Colonic mucosa (tissue), 4 donors: ENCODE results near the gene DCDC2B. TPM values are rescaled to one million over a fixed set of nuclear protein-coding genes. Genes with fewer than 3 reads are reported as not detected.

Experiments used
- DNase-seq: peaks from one replicate; pipeline ENCODE4 v3.0.0-alpha.2; 2020
- H3K27ac ChIP-seq: fragments of 200-600 bp; one replicate; pipeline ENCODE4 v1.8.0; 2021
- H3K27me3 ChIP-seq: fragments of 200-600 bp; one replicate; pipeline ENCODE4 v1.8.0; 2021
- H3K36me3 ChIP-seq: fragments of 200-600 bp; one replicate; pipeline ENCODE4 v1.8.0; 2021
- H3K4me1 ChIP-seq: fragments of 200-600 bp; one replicate; pipeline ENCODE4 v1.8.0; 2021; ENCODE audit warnings: mild to moderate bottlenecking
- H3K4me3 ChIP-seq: fragments of 200-600 bp; one replicate; pipeline ENCODE4 v1.8.0; 2021
- H3K9ac ChIP-seq, 2 donors: one replicate each; pipeline ENCODE4 v1.7.0; 2013; ENCODE audit warnings: control low read depth in 2 of 2, low read depth in 2 of 2, low read length in 2 of 2
- H3K9me3 ChIP-seq: fragments of 200-600 bp; one replicate; pipeline ENCODE4 v1.8.0; 2021
- CTCF ChIP-seq: fragments of 200-600 bp; IDR thresholded peaks from one replicate; pipeline ENCODE4 v1.8.0; 2022; ENCODE audit warnings: antibody characterized with exemption, mild to moderate bottlenecking
- intact Hi-C: fragments of 100-400 bp; cut with DNase I; formaldehyde crosslinking; loops from one replicate; pipeline ENCODE4 v1.14.1; 2022
- total RNA-seq, 2 donors: library from RNA; stranded (reverse); fragmentation: NEBNext Ultra II Directional in 1 of 2; extraction: Animal tissue kit (Norgen Biotek cat#: 25700) in 1 of 2; gene quantifications; one replicate each; pipeline ENCODE4 v1.2.1, GENCODE V29; 2021
- donor health status: healthy.
- donor health status: DM: no; HTN: no; CAD: no.
- donor health status: DM: no; HTN: no; CAD: no.

The DCDC2B gene
- total RNA-seq, 2 donors from 2014 or later, result not detected

- Histone ChIP-seq H3K36me3 (no peaks in the 10 kb centered on the region), H3K9ac (peak overlapping the region; percentile 61 to 94), H3K9me3 (no peaks in the 10 kb centered on the region), H3K4me1 (no peaks in the 10 kb centered on the region), H3K27ac (peak overlapping the region; percentile 84), H3K4me3 (peak overlapping the region; percentile 55), H3K27me3 (no peaks in the 10 kb centered on the region)
- intact Hi-C loops, result loop anchor here (10.0 kb wide), 1 partner anchor 94 kb away; the partner anchor contains the start of gene MARCKSL1
- TF ChIP-seq CTCF, result no peak
- peak; percentile 91 for DNase-seq
These were observed 31.5 kb downstream of the DCDC2B start for GRCh38 chr1:32240140-32240951.

GRCh38 chr1:32241001-32241763, 32.3 kb downstream of the DCDC2B start:
- no peak for TF ChIP-seq CTCF
- intact Hi-C loops, result loop anchor here (10.0 kb wide), 1 partner anchor 94 kb away; the partner anchor contains the start of gene MARCKSL1
- H3K9me3 ChIP-seq, result no peaks in the 10 kb centered on the region
- no peaks in the 10 kb centered on the region for H3K4me1 ChIP-seq
- no peaks in the 10 kb centered on the region for H3K36me3 ChIP-seq
- H3K9ac ChIP-seq, result peak overlapping the region; percentile 61 to 94
- DNase-seq, result peak; percentile 69
- peak overlapping the region; percentile 84 for H3K27ac ChIP-seq
- no peaks in the 10 kb centered on the region for H3K27me3 ChIP-seq
- peak overlapping the region; percentile 55 for H3K4me3 ChIP-seq

GRCh38 chr1:32242341-32242851, 33.5 kb downstream of the DCDC2B start:
- Histone ChIP-seq H3K36me3 (no peaks in the 10 kb centered on the region), H3K27me3 (no peaks in the 10 kb centered on the region), H3K27ac (no peak overlapping the region), H3K4me3 (no peak overlapping the region), H3K9me3 (no peaks in the 10 kb centered on the region), H3K9ac (no peak overlapping the region), H3K4me1 (peaks cover 9% of the 10 kb centered on the region)
- no peak for TF ChIP-seq CTCF
- intact Hi-C loops, result loop anchor here (10.0 kb wide), 1 partner anchor 92 kb away; the partner anchor contains the start of gene MARCKSL1
- DNase-seq, result peak; percentile 32

- H3K27ac ChIP-seq, result peak within 1 kb of the TSS; percentile 63
- no peak within 1 kb of the TSS for H3K9ac ChIP-seq
- H3K9me3 ChIP-seq, result no peaks in the 10 kb centered on the region
- DNase-seq, result peak; percentile 61
- H3K4me1 ChIP-seq, result peaks cover 10% of the 10 kb centered on the region
- intact Hi-C loops, result loop anchor here (10.0 kb wide), 1 partner anchor 88 kb away; the partner anchor contains the start of gene MARCKSL1
- no peaks in the 10 kb centered on the region for H3K27me3 ChIP-seq
- H3K4me3 ChIP-seq, result no peak within 1 kb of the TSS
- H3K36me3 ChIP-seq, result no peaks in the 10 kb centered on the region
- no peak for TF ChIP-seq CTCF
These were observed 38.0 kb downstream of the DCDC2B start, which contains the start of gene FAM167B for GRCh38 chr1:32246888-32247273. TSS of gene FAM167B (plus strand) at chr1:32247222. CDS start at chr1:32247422, 200 bp downstream.

- peaks cover 10% of the 10 kb centered on the region for H3K4me1 ChIP-seq
- no peak for TF ChIP-seq CTCF
- no peak overlapping the region for H3K9ac ChIP-seq
- H3K9me3 ChIP-seq, result no peaks in the 10 kb centered on the region
- H3K27me3 ChIP-seq, result no peaks in the 10 kb centered on the region
- H3K36me3 ChIP-seq, result no peaks in the 10 kb centered on the region
- DNase-seq, result no peak
- intact Hi-C loops, result loop anchor here (10.0 kb wide), 1 partner anchor 87 kb away; the partner anchor contains the start of gene MARCKSL1
- H3K27ac ChIP-seq, result peak overlapping the region; percentile 63
- H3K4me3 ChIP-seq, result no peak overlapping the region
These were observed 38.6 kb downstream of the DCDC2B start for GRCh38 chr1:32247452-32247851.
